Activated T-cell treated with anti-CD3 and anti-CD28 coated beads, Interleukin-2, amount 50 U/mL, for 48 hours (primary cell): ENCODE data around the gene TMEM192.
"Not testable (repeated sequence)": the region's sequence is repeated elsewhere in the genome, so short reads cannot be mapped to it uniquely, and the experiment has no call there.

Experiments
- DNase-seq, 2 experiments: peaks; one replicate each; pipeline ENCODE4 v3.0.0-alpha.2; 2020

TMEM192 gene

DNA sequence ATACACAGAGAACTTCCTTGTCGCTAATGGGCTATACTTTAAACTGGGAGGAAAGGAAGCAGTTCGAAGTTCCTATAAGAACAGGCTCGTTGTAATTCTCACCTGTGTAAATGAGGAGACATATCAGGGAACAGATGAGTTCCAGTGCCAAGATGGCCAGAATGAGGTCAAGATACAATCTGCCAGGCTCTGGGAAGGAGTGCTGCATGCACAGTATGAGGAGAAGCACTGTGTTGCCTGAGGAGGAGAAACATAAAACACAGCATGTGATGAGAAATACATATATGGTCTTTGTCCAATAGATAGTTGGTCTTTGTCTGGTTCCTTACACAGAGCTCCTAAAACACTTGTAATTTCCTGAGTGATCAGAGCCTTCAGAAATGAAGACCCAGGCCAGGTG is 24.3 kb downstream of the TMEM192 start:
- DNase-seq: no peak

DNA sequence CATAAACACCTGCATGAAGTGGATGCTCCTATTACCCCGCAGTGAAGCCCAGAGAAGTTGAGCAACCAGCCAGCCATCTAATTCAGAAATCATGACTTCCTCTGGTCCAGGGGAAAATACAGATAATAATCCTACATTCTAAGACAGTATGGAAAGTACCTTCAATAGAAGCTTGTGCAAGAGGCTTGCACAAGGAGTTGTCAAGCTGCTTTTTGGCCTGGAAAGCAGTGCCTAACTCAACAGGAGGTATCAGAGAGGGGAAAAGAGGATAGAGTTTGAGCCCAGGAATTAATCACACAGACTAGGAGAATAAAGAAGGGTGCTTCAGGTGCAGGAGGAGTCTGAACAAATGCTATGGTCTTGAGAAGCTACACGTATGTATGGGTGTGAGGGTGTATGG is 26.7 kb downstream of the TMEM192 start:
- no peak for DNase-seq

DNA sequence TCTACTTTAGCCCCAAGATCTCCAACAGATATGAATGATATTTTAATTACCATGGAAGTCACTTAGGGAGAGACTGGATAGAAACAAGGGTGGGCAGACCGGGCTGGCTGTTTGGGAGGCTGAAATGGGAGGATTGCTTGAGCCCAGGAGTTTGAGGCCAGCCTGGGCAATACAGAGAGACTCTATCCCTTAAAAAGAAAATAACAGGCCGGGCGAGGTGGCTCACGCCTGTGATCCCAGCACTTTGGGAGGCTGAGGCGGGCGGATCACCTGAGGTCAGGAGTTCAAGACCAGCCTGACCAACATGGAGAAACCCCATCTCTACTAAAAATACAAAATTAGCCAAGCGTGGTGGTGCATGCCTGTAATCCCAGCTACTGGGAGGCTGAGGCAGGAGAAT is 27.9 kb downstream of the TMEM192 start:
- not testable (repeated sequence) for DNase-seq

DNA sequence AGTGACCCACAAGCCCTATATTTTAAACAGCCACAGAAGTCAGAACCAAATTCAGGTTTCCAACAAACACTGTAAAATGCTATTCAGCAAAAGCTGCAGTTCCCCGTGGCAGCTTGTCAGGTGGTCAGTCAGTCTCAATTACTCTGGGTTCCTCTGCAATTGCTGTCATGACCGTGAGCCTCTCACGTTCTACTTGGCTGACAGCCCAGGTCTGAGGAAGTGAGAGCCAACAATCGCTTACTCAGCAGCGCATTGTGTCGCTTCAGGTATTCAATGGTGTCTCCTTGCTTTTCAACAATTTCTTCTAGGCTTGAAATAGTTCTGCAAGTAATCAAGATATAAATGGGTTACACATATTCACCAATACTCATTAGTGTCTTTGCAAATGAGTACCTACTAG is 33.2 kb downstream of the TMEM192 start:
- DNase-seq: no peak

DNA sequence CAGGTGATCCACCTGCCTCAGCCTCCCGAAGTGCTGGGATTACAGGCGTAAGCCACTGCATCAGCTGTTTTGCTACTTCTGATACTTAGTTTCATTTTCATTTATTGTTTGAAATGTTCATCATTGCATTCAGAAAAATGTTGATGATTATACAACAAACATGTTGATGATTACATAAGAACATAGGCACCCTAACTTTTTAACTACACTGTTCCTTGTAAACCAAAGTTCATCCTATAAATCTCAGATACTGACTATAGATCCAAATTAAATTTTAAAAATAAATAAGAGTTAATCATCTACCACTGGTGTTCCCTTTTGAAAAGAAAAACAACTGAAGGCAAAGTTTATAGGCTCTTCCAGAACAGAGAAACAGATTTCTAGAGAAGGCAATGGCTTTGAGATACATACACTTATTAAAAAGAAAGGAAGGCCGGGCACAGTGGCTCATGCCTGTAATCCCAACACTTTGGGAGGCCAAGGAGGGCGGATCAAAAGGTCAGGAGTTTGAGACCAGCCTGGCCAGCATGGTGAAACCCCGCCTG is 35.6 kb downstream of the TMEM192 start:
- DNase-seq: no peak

DNA sequence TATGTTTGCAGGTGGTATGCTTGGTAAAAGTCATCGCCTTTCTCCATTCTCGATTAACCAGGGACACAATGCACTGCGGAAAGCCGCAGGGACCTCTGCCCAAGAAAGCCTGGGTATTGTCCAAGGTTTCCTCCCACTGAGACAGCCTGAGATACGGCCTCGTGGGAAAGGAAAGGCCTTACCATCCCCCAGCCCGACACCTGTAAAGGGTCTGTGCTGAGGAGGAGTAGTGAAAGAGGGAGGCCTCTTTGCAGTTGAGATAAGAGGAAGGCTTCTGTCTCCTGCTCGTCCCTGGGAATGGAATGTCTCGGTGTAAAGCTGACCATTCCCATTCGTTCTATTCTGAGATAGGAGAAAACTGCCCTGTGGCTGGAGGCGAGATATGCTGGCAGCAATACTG is 39.3 kb downstream of the TMEM192 start:
- not testable (repeated sequence) for DNase-seq

DNA sequence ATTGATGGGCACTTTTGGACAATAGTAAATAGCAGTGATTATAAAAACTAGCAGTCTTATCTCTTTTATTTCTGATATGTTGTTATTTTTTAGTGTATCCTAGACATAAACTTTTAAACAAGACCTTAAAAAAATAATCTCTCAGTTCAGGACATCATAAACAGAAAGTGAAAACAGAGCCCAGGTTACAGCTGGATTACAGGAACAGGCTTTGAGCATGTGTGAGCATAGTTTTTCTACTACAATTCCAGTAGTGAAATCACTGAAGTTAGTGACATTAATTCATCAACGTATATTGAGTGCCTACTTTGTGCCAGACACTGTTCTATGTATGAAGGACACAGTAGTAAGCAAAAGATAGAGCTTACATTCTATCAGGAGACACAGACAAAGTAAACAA is 42.1 kb downstream of the TMEM192 start:
- no peak for DNase-seq

DNA sequence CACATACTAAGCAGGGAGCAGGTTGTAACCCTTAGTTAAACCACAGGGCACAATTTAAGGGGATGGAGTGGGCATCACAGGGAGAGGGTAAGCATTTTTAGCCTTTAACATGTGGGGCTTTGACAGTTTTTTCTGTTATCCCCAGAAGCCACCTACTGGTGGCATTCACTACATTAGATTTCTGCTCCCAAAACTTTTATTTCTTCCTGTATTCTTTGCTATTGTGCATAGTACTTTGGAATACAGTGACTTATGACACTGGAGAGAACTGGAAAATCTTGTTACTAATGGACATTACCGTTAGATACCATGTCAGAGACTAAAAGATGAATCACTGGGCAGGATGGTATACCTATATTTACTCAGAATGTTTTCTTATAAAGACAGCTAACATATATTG is 51.7 kb downstream of the TMEM192 start:
- DNase-seq: no peak

DNA sequence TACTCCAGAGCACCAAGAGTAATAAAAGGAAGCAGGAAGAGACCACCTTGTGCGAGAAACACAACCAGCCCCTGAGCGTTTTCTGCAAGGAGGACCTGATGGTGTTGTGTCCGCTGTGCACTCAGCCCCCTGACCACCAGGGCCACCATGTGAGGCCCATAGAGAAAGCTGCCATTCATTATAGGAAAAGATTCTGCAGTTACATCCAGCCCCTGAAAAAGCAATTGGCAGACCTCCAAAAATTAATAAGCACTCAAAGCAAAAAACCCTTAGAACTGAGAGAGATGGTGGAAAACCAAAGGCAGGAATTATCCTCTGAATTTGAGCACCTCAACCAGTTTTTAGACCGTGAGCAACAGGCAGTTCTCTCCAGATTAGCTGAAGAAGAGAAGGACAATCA is 53.3 kb downstream of the TMEM192 start:
- DNase-seq: no peak

DNA sequence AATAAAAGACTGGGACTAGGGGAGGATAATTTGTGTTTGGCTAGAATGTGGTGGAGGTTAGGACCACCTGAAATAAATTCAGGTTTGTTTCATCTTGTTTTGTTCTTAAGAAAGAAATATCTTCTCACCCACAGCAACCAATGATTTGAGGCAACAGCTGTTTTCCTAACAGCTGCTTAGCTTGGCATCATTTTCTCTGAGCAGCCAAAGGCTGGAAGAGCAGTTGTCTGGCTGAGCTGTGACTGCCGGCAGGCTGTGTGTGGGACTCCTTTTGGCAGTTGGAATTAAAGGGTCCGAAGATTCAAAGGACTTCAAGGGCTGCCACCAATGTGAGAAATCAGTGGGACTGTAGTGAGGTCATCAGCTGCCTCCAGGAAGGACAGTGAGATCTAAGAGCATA is 54.0 kb downstream of the TMEM192 start:
- no peak for DNase-seq

DNA sequence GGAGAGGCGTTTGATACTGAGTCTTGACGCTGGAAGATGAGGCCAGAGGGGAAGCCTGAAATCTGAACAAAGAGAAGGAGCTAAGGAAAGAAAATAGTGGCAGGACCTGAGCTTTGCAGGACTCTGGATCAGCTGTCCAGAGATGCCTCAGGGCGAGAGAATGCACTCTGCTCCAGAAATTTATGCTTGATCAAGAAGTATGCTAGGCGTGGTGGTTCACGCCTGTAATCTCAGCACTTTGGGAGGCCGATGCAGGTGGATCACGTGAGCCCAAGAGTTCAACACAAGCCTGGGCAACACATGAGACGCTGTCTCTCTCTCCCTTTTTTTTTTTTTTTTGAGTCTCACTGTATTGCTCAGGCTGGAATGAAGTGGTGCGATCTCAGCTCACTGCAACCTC is 57.1 kb downstream of the TMEM192 start:
- no peak for DNase-seq

DNA sequence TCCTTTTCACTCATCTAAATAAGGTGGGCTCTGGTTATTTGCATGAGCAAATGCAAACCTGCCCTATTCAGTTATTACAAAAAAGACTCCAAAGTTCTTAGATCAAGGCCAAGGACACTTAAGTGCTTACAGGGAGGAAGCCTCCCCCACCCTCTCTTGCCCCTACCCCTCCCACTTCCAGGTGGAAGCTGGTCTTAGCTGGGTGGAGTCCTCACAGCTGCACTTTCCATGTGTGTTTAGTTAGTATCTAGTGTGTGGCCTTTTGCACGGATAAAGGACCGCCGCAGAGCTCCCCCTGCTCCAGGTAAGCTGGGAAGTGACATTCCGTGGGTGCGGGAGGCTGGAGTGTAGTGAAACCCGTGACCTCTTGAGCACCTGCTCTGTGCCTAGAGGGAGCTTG is 59.0 kb downstream of the TMEM192 start, which contains the start of gene TRIM75:
Gene TRIM75, plus strand, starts transcription at position 222 of the 400 bp plus-strand sequence. CDS start 5,282 bp downstream, outside the sequence.
- DNase-seq: no peak

DNA sequence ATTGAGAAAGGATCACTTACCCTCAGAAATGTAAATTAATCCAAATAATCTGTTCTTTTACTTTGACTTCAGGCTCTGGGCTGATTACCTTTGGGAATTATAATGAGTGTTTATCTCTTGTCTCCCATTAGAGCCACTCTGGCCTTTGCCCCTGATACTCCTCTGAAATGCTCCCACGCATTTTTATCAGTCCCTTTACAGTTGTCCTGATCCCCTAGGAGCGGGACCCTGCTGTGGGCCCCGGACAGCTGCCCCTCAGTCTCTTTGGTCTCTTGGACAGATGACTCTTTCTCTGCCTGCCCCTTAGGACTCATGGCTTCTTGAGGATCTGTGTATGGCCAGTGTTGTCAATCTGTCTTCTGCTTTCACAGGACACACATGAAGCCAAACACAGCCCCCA is 60.0 kb downstream of the TMEM192 start:
- no peak for DNase-seq

DNA sequence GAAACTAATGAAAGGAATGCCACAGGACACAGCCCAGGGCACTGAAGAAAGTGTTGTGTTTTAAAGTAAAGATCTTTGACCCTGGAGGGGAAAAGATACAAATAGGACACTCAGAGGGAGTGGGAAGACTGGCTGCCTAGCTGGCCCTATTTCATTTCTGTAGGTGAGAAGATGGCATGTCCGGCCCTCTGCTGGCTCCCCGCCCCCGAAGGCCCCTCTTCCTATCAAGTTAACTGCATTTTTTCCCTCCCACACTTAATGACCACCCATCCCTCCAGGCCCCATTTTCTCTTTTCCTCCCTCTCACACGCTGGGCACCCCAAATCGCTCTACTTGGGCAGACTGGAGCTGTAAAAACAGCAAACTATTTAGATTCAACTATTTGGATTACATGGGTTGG is 64.5 kb downstream of the TMEM192 start:
- DNase-seq: no peak

DNA sequence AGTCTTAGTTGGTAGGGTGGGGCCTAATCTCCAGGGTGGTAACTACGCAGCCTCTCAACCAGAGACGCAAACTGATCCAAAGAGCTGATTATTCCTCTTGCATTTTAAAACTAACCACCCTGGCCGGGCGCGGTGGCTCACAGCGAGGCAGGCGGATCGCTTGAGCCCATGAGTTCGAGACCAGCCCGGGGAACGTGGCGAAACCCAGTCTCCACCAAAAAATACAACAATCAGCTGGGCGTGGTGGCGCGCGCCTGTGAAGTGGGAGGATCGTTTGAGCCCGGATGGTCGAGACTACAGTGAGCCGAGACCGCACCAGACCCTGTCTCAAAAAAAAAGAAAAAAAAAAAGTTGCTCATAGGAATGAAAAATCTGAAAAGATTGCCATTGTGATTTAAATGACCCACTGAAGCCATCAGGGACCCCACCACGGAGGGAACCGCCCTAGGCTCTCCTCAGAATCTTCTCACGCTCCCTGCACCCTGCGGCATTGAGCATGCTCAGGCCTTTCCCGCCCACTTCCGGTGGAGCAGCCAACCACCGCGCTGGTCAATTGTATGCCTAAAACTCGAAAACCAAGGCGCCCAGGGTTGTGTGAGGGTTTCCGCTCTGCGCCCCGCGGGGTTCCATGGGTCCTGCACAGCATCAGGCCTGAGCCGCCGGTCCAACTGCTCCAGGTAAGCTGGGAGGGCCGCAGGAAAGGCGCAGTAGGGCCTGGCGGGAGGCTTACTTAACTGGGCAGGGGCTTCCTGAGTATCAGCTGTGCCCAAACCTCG is 81.0 kb downstream of the TMEM192 start, which contains the start of gene TRIM60:
Gene TRIM60, plus strand, starts transcription at position 564 of the 776 bp plus-strand sequence. CDS start 8,074 bp downstream, outside the sequence.
- DNase-seq: no peak

DNA sequence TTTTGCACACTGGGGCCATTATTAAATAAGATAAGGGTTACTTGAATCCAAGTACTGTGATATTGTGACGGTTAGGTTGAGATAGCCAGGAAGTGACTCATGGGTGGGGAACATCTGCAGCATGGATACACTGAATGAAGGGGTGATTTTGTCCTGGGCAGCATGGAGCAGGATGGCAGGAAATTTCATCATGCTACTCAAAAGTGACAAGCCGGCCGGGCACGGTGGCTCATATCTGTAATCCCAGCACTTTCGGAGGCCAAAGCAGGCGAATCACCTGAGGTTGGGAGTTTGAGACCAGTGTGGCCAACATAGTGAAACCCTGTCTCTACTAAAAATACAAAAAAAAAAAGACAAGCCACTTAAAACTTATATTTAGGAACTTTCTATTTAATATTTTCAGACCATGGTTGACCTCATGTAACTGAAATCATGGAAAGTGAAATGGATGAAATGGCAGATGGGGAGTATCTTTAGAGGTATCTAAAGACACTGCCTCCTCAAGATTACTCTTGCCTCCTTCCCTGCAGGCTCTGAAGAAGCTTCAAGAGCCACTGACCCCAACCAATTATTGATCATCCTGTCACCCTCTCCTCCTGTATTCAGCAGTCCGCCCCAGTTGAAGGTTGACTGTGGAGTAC is 84.8 kb downstream of the TMEM192 start:
- DNase-seq: no peak

DNA sequence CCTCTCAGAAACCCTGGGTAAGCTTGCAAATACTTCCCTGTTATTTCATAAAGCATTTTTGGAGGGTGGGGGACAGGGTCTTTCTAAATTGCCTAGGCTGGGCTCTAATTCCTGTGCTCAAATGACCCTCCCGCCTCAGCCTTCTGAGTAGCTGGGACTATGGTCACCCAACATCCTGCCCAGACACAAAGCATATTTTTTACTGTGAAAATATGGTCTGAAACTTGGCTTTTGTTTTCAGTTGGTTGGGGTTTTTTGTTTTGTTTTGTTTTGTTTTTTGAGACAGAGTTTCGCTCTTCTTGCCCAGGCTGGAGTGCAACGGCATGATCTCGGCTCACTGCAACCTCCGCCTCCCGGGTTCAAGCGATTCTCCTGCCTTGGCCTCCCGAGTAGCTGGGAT is 86.9 kb downstream of the TMEM192 start:
- not testable (repeated sequence) for DNase-seq
